GM12878 (cell line): ENCODE data around the gene FMOD.

Source experiments
- ATF7 ChIP-seq: fragments of 450-650 bp; IDR thresholded peaks from 2 replicates; pipeline ENCODE4 v1.6.1; 2016; ENCODE audit warnings: low read depth, mild to moderate bottlenecking
- TF ChIP-seq, protein P1 (sequence below): IDR thresholded peaks from 2 replicates; pipeline ENCODE4 v1.6.1; 2012; ENCODE audit warnings: mild to moderate bottlenecking, low read depth, low read length
- TF ChIP-seq, protein P2 (sequence below), 3 experiments: IDR thresholded peaks in 2 of 3; conservative IDR thresholded peaks in 1 of 3; 2 replicates each; pipeline ENCODE4 v1.5.1; 2011; ENCODE audit warnings: low read depth in 3 of 3, low read length in 3 of 3, mild to moderate bottlenecking in 3 of 3, control low read depth in 2 of 3, moderate library complexity in 2 of 3, inconsistent platforms in 1 of 3, mixed read lengths in 1 of 3; ENCODE audit not compliant: control insufficient read depth in 2 of 3, insufficient read depth in 1 of 3; ENCODE audit errors: extremely low read depth in 1 of 3

- TF ChIP-seq, protein P1, sequence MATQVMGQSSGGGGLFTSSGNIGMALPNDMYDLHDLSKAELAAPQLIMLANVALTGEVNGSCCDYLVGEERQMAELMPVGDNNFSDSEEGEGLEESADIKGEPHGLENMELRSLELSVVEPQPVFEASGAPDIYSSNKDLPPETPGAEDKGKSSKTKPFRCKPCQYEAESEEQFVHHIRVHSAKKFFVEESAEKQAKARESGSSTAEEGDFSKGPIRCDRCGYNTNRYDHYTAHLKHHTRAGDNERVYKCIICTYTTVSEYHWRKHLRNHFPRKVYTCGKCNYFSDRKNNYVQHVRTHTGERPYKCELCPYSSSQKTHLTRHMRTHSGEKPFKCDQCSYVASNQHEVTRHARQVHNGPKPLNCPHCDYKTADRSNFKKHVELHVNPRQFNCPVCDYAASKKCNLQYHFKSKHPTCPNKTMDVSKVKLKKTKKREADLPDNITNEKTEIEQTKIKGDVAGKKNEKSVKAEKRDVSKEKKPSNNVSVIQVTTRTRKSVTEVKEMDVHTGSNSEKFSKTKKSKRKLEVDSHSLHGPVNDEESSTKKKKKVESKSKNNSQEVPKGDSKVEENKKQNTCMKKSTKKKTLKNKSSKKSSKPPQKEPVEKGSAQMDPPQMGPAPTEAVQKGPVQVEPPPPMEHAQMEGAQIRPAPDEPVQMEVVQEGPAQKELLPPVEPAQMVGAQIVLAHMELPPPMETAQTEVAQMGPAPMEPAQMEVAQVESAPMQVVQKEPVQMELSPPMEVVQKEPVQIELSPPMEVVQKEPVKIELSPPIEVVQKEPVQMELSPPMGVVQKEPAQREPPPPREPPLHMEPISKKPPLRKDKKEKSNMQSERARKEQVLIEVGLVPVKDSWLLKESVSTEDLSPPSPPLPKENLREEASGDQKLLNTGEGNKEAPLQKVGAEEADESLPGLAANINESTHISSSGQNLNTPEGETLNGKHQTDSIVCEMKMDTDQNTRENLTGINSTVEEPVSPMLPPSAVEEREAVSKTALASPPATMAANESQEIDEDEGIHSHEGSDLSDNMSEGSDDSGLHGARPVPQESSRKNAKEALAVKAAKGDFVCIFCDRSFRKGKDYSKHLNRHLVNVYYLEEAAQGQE = no peak
- no peak for TF ChIP-seq ATF7
- TF ChIP-seq, protein P2, sequence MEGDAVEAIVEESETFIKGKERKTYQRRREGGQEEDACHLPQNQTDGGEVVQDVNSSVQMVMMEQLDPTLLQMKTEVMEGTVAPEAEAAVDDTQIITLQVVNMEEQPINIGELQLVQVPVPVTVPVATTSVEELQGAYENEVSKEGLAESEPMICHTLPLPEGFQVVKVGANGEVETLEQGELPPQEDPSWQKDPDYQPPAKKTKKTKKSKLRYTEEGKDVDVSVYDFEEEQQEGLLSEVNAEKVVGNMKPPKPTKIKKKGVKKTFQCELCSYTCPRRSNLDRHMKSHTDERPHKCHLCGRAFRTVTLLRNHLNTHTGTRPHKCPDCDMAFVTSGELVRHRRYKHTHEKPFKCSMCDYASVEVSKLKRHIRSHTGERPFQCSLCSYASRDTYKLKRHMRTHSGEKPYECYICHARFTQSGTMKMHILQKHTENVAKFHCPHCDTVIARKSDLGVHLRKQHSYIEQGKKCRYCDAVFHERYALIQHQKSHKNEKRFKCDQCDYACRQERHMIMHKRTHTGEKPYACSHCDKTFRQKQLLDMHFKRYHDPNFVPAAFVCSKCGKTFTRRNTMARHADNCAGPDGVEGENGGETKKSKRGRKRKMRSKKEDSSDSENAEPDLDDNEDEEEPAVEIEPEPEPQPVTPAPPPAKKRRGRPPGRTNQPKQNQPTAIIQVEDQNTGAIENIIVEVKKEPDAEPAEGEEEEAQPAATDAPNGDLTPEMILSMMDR (IDR thresholded peaks at IDR 0.05 in 2 of 3, conservative IDR thresholded peaks at IDR 0.05 in 1 of 3; ENCODE audit: control insufficient read depth in 2 of 3, extremely low read depth in 1 of 3, insufficient read depth in 1 of 3, low read depth in 3 of 3, low read length in 3 of 3) = peak in 1 of 3 experiments; percentile 38; a peak in 2 of 6 replicates
These were observed 8.2 kb upstream of the FMOD start for GRCh38 chr1:203359010-203359571.
